Epidermal melanocyte (primary cell): Measurements from ENCODE around the gene ALG12.

Experiments used
- DNase-seq: peaks from one replicate; pipeline ENCODE4 v3.0.0; 2011; ENCODE audit warnings: low spot score; ENCODE audit not compliant: insufficient read length

ALG12 gene

GRCh38 chr22:49892226-49892899, 25.9 kb downstream of the ALG12 start:
- DNase-seq: no peak

- DNase-seq: no peak
Measured at GRCh38 chr22:49889071-49889470, 29.2 kb downstream of the ALG12 start.

- DNase-seq: no peak
Measured at GRCh38 chr22:49887702-49888101, 30.5 kb downstream of the ALG12 start.

- no peak for DNase-seq
Measured at GRCh38 chr22:49887064-49887451, 31.2 kb downstream of the ALG12 start.

GRCh38 chr22:49886346-49887063, 31.7 kb downstream of the ALG12 start:
- no peak for DNase-seq

- DNase-seq: no peak
Measured at GRCh38 chr22:49885881-49886280, 32.4 kb downstream of the ALG12 start.

- no peak for DNase-seq
Measured at GRCh38 chr22:49885281-49885680, 33.0 kb downstream of the ALG12 start.

- no peak for DNase-seq
Measured at GRCh38 chr22:49884503-49885260, 33.6 kb downstream of the ALG12 start.

GRCh38 chr22:49884075-49884474, 34.2 kb downstream of the ALG12 start:
- DNase-seq: no peak

- DNase-seq: no peak
Measured at GRCh38 chr22:49883294-49883640, 35.0 kb downstream of the ALG12 start.

GRCh38 chr22:49882519-49883293, 35.5 kb downstream of the ALG12 start:
- DNase-seq: no peak

- no peak for DNase-seq
Measured at GRCh38 chr22:49881856-49882255, 36.4 kb downstream of the ALG12 start.

- no peak for DNase-seq
Measured at GRCh38 chr22:49880281-49880680, 38.0 kb downstream of the ALG12 start.

- DNase-seq: no peak
Measured at GRCh38 chr22:49879871-49880270, 38.4 kb downstream of the ALG12 start.

- no peak for DNase-seq
Measured at GRCh38 chr22:49878206-49878605, 40.0 kb downstream of the ALG12 start.

GRCh38 chr22:49877642-49878041, 40.6 kb downstream of the ALG12 start:
- no peak for DNase-seq

GRCh38 chr22:49873228-49873940, 44.9 kb downstream of the ALG12 start:
- DNase-seq: no peak

- DNase-seq: no peak
Measured at GRCh38 chr22:49872347-49872746, 45.9 kb downstream of the ALG12 start.

- DNase-seq: no peak
Measured at GRCh38 chr22:49871482-49871881, 46.8 kb downstream of the ALG12 start.

- no peak for DNase-seq
Measured at GRCh38 chr22:49869845-49870712, 48.2 kb downstream of the ALG12 start.
